IPS-NIHi11 (cell line): ENCODE data around the gene NADSYN1.

Source experiments
- DNase-seq: peaks from one replicate; pipeline ENCODE4 v3.0.0; 2012; ENCODE audit warnings: mixed read lengths, low spot score

Gene NADSYN1

DNA sequence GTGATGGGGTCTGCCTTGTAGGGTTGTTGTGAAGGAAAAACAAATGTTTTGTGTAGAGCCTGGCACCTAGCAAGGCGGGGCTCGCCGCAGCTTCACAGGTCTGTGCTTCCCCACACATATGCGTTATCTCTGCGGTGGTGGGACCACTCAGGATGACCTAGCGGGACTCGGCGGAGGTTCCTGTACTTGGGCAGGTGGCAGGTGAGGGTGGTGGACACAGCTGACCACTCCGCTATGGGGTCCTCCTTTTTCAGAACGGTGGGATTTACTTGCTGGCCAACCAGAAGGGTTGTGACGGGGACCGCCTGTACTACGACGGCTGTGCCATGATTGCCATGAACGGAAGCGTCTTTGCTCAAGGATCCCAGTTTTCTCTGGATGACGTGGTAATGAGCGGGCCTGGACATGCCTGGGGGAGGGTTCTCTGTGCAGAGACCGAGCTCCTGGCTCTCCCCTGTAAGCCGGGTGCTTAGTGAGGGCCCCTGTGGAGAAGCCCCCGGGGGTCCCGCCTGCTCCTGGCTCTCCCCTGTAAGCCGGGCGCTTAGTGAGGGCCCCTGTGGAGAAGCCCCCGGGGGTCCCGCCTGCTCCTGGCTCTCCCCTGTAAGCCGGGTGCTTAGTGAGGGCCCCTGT is 21.3 kb downstream of the NADSYN1 start:
- DNase-seq = no peak

GRCh38 chr11:71474771-71475483 is 21.9 kb downstream of the NADSYN1 start:
- DNase-seq = no peak

DNA sequence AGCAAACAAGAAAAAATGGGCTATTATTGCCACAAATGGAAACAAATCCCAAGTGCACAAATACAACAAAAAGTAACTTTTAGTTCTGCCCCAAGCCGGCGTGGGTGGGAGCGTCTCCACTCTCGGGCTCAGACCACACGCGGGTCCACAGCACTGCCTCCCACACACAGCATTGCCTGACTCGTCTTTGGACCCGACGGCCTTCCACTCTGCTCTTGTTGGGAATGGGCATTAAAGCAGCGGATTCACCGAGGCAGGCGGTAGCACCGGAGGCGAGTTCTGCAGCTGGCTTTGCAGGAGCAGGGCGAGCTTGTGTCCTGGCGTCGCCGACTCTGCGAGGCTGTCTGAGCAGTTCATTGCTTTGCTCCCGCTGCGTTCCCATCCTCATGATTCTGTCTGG is 23.0 kb downstream of the NADSYN1 start:
- no peak for DNase-seq

DNA sequence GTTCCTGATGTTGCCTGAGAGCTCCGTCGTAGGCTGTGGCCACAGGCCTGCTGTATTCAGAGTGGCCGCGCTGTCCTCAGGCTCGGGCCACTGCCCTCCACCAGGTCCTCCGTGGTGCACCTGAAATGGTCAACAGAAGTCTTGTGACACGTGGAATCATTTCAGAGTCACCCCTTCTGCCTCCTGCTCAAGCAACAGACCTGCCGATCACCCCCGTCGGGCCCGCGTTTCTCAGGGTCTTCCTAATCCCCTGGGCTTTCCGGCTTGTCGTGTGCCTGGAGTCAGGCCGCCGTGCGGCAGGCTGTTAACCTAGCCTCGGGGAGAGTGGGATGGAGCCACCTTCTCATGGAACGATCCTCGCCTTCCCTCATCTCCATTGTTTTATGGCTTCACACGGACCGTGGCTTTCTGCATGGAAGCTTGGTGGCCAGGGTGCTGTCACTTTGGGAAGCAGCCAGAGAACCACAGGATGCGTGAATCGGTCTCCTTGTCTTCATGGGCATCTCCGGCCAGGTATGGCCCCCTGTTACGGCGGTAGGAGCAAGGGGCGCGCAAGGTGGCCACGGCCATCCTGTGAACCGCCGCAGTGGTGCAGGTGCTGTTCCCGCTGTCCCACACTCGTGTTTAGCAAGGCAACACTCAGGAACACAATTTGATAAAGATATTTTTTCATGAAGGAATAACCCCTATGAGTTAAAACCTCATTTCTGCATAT is 24.1 kb downstream of the NADSYN1 start:
- DNase-seq = no peak

GRCh38 chr11:71477641-71478527 is 24.9 kb downstream of the NADSYN1 start:
- peak; percentile 93 for DNase-seq

DNA sequence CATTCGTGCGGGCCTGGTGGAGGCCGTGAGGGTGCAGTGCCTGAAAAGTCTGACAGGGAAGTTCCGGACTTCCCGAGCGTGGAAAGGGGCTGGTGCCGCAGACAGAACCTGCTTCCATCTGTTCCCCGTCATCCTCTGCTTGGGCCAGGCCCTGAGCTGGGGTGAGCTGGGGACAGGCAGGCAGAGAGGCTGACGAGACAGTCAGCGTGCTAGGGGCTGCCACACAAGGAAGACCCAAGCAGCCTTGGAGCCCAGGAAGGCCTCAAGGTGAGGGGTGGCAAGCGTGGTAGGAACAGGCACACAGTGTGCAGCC is 25.5 kb downstream of the NADSYN1 start:
- no peak for DNase-seq

DNA sequence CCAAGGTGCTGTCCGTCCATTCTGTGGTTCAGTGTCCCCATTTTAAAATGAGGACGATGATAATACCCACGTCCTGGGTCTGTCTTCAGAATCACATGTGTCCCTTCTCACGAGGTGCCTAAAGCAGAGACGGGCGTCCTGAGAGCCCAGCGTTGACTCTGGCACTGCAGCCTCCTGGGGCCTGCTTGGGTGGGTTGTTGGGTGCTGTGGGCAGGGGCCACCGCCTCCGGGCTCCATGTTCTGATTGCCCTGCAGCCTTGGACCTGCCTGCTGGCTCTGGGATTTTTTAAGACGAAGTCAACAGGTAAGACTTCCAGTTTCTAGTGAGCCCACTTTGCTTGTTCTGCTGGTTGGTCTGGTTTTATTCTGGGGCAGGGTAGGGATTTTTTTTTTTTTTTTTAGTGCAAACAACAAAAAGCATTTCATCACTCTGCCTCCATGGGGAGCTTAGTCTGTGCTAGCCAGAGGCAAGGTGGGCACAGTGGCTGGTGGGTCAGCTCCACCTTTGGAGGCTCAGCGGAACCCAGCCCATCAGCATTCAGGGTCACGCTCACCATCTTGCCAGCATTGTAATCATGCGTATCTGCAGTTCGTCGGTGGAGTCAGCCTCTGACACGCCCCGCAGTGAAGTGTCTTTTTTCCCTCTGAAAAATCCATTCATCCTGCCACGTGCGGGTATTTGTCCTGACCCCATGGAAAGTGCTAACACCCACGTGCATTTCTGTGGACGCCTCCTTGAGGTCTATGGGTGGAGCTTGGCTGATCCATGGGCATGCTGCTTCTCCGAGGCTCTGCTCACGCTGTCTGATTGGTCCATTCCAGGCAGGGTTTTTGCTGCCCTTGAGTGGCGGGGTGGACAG is 28.3 kb downstream of the NADSYN1 start:
- DNase-seq = no peak

GRCh38 chr11:71482216-71482615 is 29.2 kb downstream of the NADSYN1 start:
- DNase-seq = no peak

GRCh38 chr11:71482746-71483364 is 29.9 kb downstream of the NADSYN1 start:
- no peak for DNase-seq

DNA sequence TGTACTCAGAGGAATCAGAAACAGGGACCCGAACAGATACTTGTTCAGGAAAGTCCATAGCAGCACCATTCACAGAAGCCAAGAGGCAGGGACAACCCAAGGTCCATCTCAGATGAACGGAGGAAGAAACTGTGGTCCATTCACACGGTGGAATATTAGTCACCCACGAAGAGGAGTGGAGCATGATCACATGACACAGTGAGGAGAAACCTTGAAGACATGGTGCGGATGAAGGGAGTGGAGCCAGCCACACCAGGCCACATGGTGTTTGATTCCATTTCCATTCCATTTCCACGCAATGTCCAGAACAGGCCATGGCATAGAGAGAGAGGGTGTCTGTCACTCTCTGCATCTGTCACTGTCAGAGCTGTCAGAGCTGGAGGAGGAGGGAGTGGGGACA is 30.7 kb downstream of the NADSYN1 start:
- DNase-seq = no peak

- DNase-seq = no peak
Observed at GRCh38 chr11:71484248-71485062, 31.5 kb downstream of the NADSYN1 start.

- DNase-seq = no peak
Observed at GRCh38 chr11:71485063-71485399, 32.0 kb downstream of the NADSYN1 start.

DNA sequence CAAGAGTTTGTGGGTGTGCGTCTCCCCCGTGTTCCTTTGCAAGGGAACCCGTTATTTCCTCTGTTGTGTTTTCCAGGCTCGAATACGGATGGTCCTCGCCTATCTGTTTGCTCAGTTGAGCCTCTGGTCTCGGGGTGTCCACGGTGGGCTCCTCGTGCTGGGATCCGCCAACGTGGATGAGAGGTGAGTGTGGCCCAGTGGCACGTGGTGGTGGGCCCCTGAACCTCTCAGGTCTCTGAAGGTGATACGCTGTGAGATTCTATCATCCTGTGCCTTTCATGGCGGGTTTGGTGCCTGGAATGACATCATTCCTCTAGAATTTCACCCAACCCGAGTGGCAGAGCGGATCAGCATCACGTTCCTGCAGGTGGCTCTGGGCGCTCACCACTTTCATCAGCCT is 32.5 kb downstream of the NADSYN1 start:
- DNase-seq = no peak

GRCh38 chr11:71486320-71486719 is 33.3 kb downstream of the NADSYN1 start:
- DNase-seq = no peak

- no peak for DNase-seq
Observed at GRCh38 chr11:71488681-71489270, 35.8 kb downstream of the NADSYN1 start.

DNA sequence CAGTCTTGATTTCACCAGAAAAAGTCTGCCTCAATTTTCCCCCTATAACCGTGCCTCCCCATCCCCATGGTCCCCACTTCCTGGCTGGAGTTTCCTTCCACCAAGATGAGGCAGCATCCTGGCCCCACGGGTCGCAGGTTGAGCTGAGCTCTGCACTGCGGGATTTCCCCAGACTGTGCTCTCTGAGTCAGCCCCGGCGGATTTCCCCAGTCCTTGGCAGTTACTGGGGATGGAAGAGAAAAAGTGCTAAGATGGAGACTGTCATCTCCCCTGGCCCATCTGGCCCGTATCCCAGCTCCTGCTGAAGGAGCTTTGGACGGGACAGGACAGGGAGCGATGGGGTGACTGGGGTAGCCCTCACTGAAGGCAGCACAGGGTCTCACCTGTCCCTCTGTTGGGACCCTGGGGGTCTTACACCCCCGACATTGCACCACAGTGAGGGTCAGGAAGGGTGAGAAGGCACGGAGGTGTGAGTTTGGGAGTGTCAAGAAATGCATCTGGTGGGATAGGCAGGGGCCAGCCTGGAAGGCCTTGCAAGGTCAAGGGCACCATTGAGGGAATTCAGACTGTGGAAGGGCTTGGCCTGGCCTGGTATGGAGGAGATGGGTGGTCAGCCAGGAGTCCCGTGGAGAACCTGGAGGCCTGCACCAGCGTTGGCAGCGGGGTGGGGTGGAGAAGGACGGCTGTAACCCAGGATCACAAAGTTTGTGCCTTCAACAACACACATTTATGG is 36.5 kb downstream of the NADSYN1 start:
- no peak for DNase-seq

DNA sequence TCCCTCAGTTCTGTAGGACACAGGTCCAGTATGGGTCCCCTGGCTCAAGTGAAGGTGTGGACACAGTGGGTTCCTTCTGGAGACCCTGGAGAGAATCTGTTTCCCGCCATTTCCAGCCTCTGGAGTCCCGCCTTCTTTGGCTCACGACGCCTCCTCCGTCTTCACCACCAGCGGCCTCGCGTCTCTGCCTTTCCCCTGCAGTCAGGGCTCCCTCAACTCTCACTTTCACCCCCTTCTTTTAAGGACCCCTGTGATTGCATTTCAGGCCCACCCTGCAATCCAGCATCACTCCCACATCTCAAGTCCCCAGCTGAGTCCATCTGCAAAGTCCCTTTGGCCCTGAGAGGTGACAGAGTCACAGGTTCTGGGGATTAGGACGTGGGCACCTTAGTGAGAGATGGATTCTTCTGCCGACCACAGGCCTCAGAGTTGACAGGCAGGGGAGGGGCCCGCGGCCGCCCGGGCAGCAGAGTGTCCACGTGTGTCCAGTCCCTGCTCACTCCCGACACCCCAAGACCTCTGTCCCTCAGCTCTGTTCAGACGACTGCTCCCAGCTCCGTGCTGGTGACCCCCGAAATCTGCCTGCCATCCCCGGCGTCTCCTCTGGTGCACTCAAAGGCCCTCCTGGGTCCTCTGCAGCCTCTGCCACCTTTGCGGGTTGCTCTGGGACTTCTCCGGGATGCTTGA is 37.2 kb downstream of the NADSYN1 start:
- no peak for DNase-seq

- DNase-seq = no peak
Observed at GRCh38 chr11:71490731-71491390, 37.9 kb downstream of the NADSYN1 start.
